T-cell (primary cell): ENCODE measurements around the gene NEK5. TPM values are rescaled to one million over a fixed set of nuclear protein-coding genes. Genes with fewer than 3 reads are reported as not detected.
A peak's percentile ranks its signal among the peaks of the same experiment; 100 is the strongest.

Experiments
- ATAC-seq, 4 experiments: fragments of 200-7000 bp in 3 of 4; fragments of 150-1000 bp in 1 of 4; cut with Tn5 transposase; replicated peaks in 1 of 4; 1 replicate in 3 of 4; 2 replicates in 1 of 4; pipeline ENCODE4 v1.10.0; 2021; ENCODE audit warnings: moderate library complexity in 3 of 4, mild to moderate bottlenecking in 2 of 4, moderate number of reproducible peaks in 1 of 4
- CTCF ChIA-PET, 2 donors: fragments of 300-600 bp; sonication (Branson Sonifier 250); formaldehyde crosslinking; loops; one replicate each; lab custom pipeline; 2022; ENCODE audit warnings: antibody characterized with exemption in 2 of 2; lab: Charles Lee
- POLR2A ChIA-PET, 2 donors: fragments of 300-600 bp; sonication (Branson Sonifier 250); formaldehyde crosslinking; loops; one replicate each; lab custom pipeline; 2022; ENCODE audit warnings: antibody characterized with exemption in 2 of 2; lab: Charles Lee
- DNase-seq, 35 experiments: peaks; one replicate each; pipeline versions ENCODE4 v3.0.0 to v3.0.0-alpha.2; 2013 to 2023
- H3K27ac ChIP-seq: one replicate; pipeline ENCODE4 v1.5.1; 2013; ENCODE audit warnings: low read length
- H3K27me3 ChIP-seq, 2 experiments: replicated peaks in 1 of 2; 1 replicate in 1 of 2; 2 replicates in 1 of 2; pipeline versions ENCODE4 v1.6.1 to v1.7.0; 2013; ENCODE audit warnings: low read length in 1 of 2, mixed read lengths in 1 of 2; ENCODE audit not compliant: control insufficient read depth in 2 of 2, insufficient read depth in 2 of 2; ENCODE audit errors: extremely low read depth in 1 of 2
- H3K36me3 ChIP-seq, 2 donors: 1 replicate in 1 of 2; 2 replicates in 1 of 2; pipeline versions ENCODE4 v1.6.1 to v1.7.0; 2013; ENCODE audit warnings: low read length in 1 of 2; ENCODE audit not compliant: control insufficient read depth in 2 of 2, insufficient read depth in 1 of 2; ENCODE audit errors: extremely low read depth in 1 of 2
- H3K4me1 ChIP-seq, 2 experiments: 1 replicate in 1 of 2; 2 replicates in 1 of 2; pipeline versions ENCODE4 v1.6.1 to v1.7.0; 2013; ENCODE audit warnings: low read length in 2 of 2, mixed read lengths in 1 of 2; ENCODE audit not compliant: insufficient read depth in 2 of 2, control insufficient read depth in 1 of 2; ENCODE audit errors: extremely low read depth in 1 of 2
- H3K4me3 ChIP-seq, 2 donors: 1 replicate in 1 of 2; 2 replicates in 1 of 2; pipeline versions ENCODE4 v1.5.1 to v1.7.0; 2013; ENCODE audit warnings: mild to moderate bottlenecking in 2 of 2, low read length in 1 of 2, moderate library complexity in 1 of 2; ENCODE audit not compliant: control insufficient read depth in 1 of 2; ENCODE audit errors: extremely low read depth in 1 of 2
- H3K9me3 ChIP-seq: 2 replicates; pipeline ENCODE4 v1.7.0; 2013
- H3K27ac Mint-ChIP-seq, 2 donors: one replicate each; pipeline ENCODE4 v1.8.0; 2020 to 2021; ENCODE audit warnings: mild to moderate bottlenecking in 2 of 2, mixed read lengths in 2 of 2
- H3K27me3 Mint-ChIP-seq, 2 donors: one replicate each; pipeline ENCODE4 v1.8.0; 2021 to 2022; ENCODE audit warnings: mixed read lengths in 2 of 2
- H3K36me3 Mint-ChIP-seq: one replicate; pipeline ENCODE4 v1.8.0; 2021; ENCODE audit warnings: mixed read lengths
- H3K4me1 Mint-ChIP-seq, 3 donors: one replicate each; pipeline ENCODE4 v1.8.0; 2020 to 2022; ENCODE audit warnings: mixed read lengths in 3 of 3, mild to moderate bottlenecking in 1 of 3
- H3K4me3 Mint-ChIP-seq, 3 donors: one replicate each; pipeline ENCODE4 v1.8.0; 2020 to 2022; ENCODE audit warnings: mild to moderate bottlenecking in 3 of 3, mixed read lengths in 3 of 3, moderate library complexity in 3 of 3
- H3K9me3 Mint-ChIP-seq, 3 donors: one replicate each; pipeline ENCODE4 v1.8.0; 2020 to 2022; ENCODE audit warnings: mixed read lengths in 3 of 3
- WGBS: methylation state at CpG from one replicate; pipeline ENCODE4 v1.1.5; 2013; ENCODE audit warnings: missing lambda C conversion rate; ENCODE audit not compliant: insufficient coverage; 5-methylcytosine and 5-hydroxymethylcytosine counted together
- total RNA-seq, 35 experiments: library from RNA in 6 of 35; stranded (reverse) in 6 of 35; fragments of 120-200 nt in 1 of 35; gene quantifications; one replicate each; pipeline versions ENCODE4 v1.2.1 to v1.2.4 and lab custom pipeline; 2013 to 2026

Gene NEK5
- total RNA-seq, 5 donors from 2014 or later (not counting 1 experiment from before 2014, with no cell fraction given) = 0.09 TPM; not detected in 4

GRCh38 chr13:52024481-52024880 lies 104.4 kb downstream of the NEK5 start, which contains the start of gene UTP14C:
Gene UTP14C (plus strand): TSS chr13:52024691. CDS start chr13:52028805, 4,114 bp downstream.
- Mint-ChIP-seq H3K27ac (no peak within 1 kb of the TSS), H3K4me1 (peaks cover 32 to 41% (median 33%) of the 10 kb centered on the region in 3 donors), H3K27me3 (no peaks in the 10 kb centered on the region), H3K9me3 (peaks cover 10 to 18% (median 12%) of the 10 kb centered on the region in 3 donors), H3K4me3 (no peak within 1 kb of the TSS), H3K36me3 (peaks cover 90% of the 10 kb centered on the region)
- Histone ChIP-seq H3K4me3 (no peak within 1 kb of the TSS), H3K27ac (no peak within 1 kb of the TSS), H3K9me3 (no peaks in the 10 kb centered on the region), H3K36me3 (peaks cover 4 to 68% of the 10 kb centered on the region in 2 donors), H3K27me3 (no peaks in the 10 kb centered on the region), H3K4me1 (peaks cover 0 to 10% of the 10 kb centered on the region in 2 experiments)
- DNase-seq = no peak
- WGBS = 100% methylated on average over 2 of the region's 3 CpGs
- no peak for ATAC-seq
- CTCF ChIA-PET = interaction anchor here in 1 of 2 donors (1.0 kb wide), 1 partner anchor 131 kb away, joined by 3 read pairs; no protein-coding TSS in a partner anchor
- POLR2A ChIA-PET = no interaction called here

- Histone ChIP-seq H3K27ac (no peak overlapping the region), H3K27me3 (no peaks in the 10 kb centered on the region), H3K9me3 (no peaks in the 10 kb centered on the region), H3K36me3 (peaks cover 4 to 67% of the 10 kb centered on the region in 2 donors), H3K4me1 (peaks cover 0 to 10% of the 10 kb centered on the region in 2 experiments), H3K4me3 (no peak overlapping the region)
- Mint-ChIP-seq H3K4me1 (peaks cover 40 to 52% (median 43%) of the 10 kb centered on the region in 3 donors), H3K4me3 (no peak overlapping the region), H3K36me3 (peaks cover 80% of the 10 kb centered on the region), H3K9me3 (peaks cover 6 to 14% (median 12%) of the 10 kb centered on the region in 3 donors), H3K27ac (no peak overlapping the region), H3K27me3 (no peaks in the 10 kb centered on the region)
- no CpG with 5 or more reads among the region's 2 CpGs for WGBS
- no peak for DNase-seq
- CTCF ChIA-PET = no interaction called here
- ATAC-seq = no peak
- POLR2A ChIA-PET = no interaction called here
Observed at GRCh38 chr13:52022356-52022755, 106.5 kb downstream of the NEK5 start.

GRCh38 chr13:52020191-52020590 lies 108.7 kb downstream of the NEK5 start:
- H3K9me3 Mint-ChIP-seq = no peaks in the 10 kb centered on the region
- no peaks in the 10 kb centered on the region for H3K27me3 Mint-ChIP-seq
- Histone ChIP-seq H3K36me3 (peaks cover 4 to 51% of the 10 kb centered on the region in 2 donors), H3K9me3 (no peaks in the 10 kb centered on the region), H3K27me3 (no peaks in the 10 kb centered on the region), H3K4me1 (no peaks in the 10 kb centered on the region), H3K4me3 (no peak overlapping the region), H3K27ac (no peak overlapping the region)
- H3K27ac Mint-ChIP-seq = no peak overlapping the region
- DNase-seq (no peak), ATAC-seq (no peak)
- peaks cover 65% of the 10 kb centered on the region for H3K36me3 Mint-ChIP-seq
- H3K4me3 Mint-ChIP-seq = no peak overlapping the region
- 100% methylated on average over 2 of the region's 3 CpGs for WGBS
- H3K4me1 Mint-ChIP-seq = peaks cover 34 to 43% (median 41%) of the 10 kb centered on the region in 3 donors
- CTCF ChIA-PET = no interaction called here
- POLR2A ChIA-PET = no interaction called here

GRCh38 chr13:52016296-52016695 lies 112.6 kb downstream of the NEK5 start:
- 100% methylated on average over 3 of the region's 3 CpGs for WGBS
- Mint-ChIP-seq H3K4me1 (peaks cover 40 to 55% (median 52%) of the 10 kb centered on the region in 3 donors), H3K27me3 (peaks cover under 1% of the 10 kb centered on the region in 2 donors), H3K27ac (no peak overlapping the region), H3K9me3 (no peaks in the 10 kb centered on the region), H3K4me3 (no peak overlapping the region), H3K36me3 (peaks cover 34% of the 10 kb centered on the region)
- DNase-seq (no peak), ATAC-seq (no peak)
- Histone ChIP-seq H3K4me3 (no peak overlapping the region), H3K9me3 (no peaks in the 10 kb centered on the region), H3K27ac (no peak overlapping the region), H3K27me3 (peaks cover 0 to 3% of the 10 kb centered on the region in 2 experiments), H3K36me3 (peaks cover 4 to 19% of the 10 kb centered on the region in 2 donors), H3K4me1 (peaks cover 3 to 13% of the 10 kb centered on the region in 2 experiments)
- CTCF ChIA-PET = no interaction called here
- POLR2A ChIA-PET = no interaction called here

GRCh38 chr13:52012512-52012836 lies 116.4 kb downstream of the NEK5 start:
- 0% methylated on average over 8 of the region's 8 CpGs for WGBS
- Mint-ChIP-seq H3K4me3 (peak overlapping the region; percentile 97 to 99 (median 97)), H3K27ac (peak overlapping the region; percentile 74 to 91), H3K9me3 (no peaks in the 10 kb centered on the region), H3K27me3 (peaks cover 11 to 26% of the 10 kb centered on the region in 2 donors), H3K4me1 (peaks cover 34 to 43% (median 34%) of the 10 kb centered on the region in 3 donors), H3K36me3 (peaks cover 7% of the 10 kb centered on the region)
- H3K4me1 ChIP-seq = peaks cover 9 to 13% of the 10 kb centered on the region in 2 experiments
- H3K4me3 ChIP-seq = peak overlapping the region; percentile 95 to 96
- DNase-seq (no peak), ATAC-seq (no peak)
- H3K27ac ChIP-seq = peak overlapping the region; percentile 59
- POLR2A ChIA-PET = interaction anchor here (0.6 to 1.1 kb wide), 5 partner anchors 17 to 1937 kb away, joined by 3 to 4 read pairs (median 4); partner anchors contain the start of gene INTS6 (in 1 of the 2)
- no peaks in the 10 kb centered on the region for H3K36me3 ChIP-seq
- CTCF ChIA-PET = interaction anchor here in 1 of 2 donors (0.8 to 2.4 kb wide), 4 partner anchors 10 to 438 kb away, joined by 3 to 8 read pairs (median 5); partner anchors contain the start of gene VPS36
- no peaks in the 10 kb centered on the region for H3K9me3 ChIP-seq
- H3K27me3 ChIP-seq = peaks cover 0 to 12% of the 10 kb centered on the region in 2 experiments

- DNase-seq (peak; percentile 95 to 100 (median 99)), ATAC-seq (peak; percentile 98 to 99 (median 98))
- peak within 1 kb of the TSS; percentile 74 to 91 for H3K27ac Mint-ChIP-seq
- CTCF ChIA-PET = interaction anchor here in 1 of 2 donors (0.8 to 2.4 kb wide), 4 partner anchors 9 to 439 kb away, joined by 3 to 8 read pairs (median 5); partner anchors contain the start of gene VPS36
- peaks cover 9 to 13% of the 10 kb centered on the region in 2 experiments for H3K4me1 ChIP-seq
- no peaks in the 10 kb centered on the region for H3K9me3 ChIP-seq
- peak within 1 kb of the TSS; percentile 95 to 96 for H3K4me3 ChIP-seq
- no peaks in the 10 kb centered on the region for H3K9me3 Mint-ChIP-seq
- POLR2A ChIA-PET = interaction anchor here (0.6 to 1.1 kb wide), 5 partner anchors 18 to 1936 kb away, joined by 3 to 4 read pairs (median 3); partner anchors contain the start of gene INTS6 (in 1 of the 2)
- peak within 1 kb of the TSS; percentile 97 to 99 (median 97) for H3K4me3 Mint-ChIP-seq
- H3K36me3 Mint-ChIP-seq = peaks cover 6% of the 10 kb centered on the region
- WGBS = under 1% methylated on average over 69 of the region's 82 CpGs
- peaks cover 14 to 29% of the 10 kb centered on the region in 2 donors for H3K27me3 Mint-ChIP-seq
- peak within 1 kb of the TSS; percentile 59 for H3K27ac ChIP-seq
- peaks cover 30 to 38% (median 32%) of the 10 kb centered on the region in 3 donors for H3K4me1 Mint-ChIP-seq
- no peaks in the 10 kb centered on the region for H3K36me3 ChIP-seq
- H3K27me3 ChIP-seq = peaks cover 0 to 12% of the 10 kb centered on the region in 2 experiments
Observed at GRCh38 chr13:52011632-52012511, 117.0 kb downstream of the NEK5 start, which contains the start of gene ALG11. Gene ALG11 (plus strand): TSS chr13:52012398. CDS start chr13:52012419, 21 bp downstream.
